H9 (cell line): Measurements from ENCODE around the gene RASIP1. TPM values are rescaled to one million over a fixed set of nuclear protein-coding genes. Genes with fewer than 3 reads are reported as not detected.

Source experiments
- DNase-seq: peaks from one replicate; pipeline ENCODE4 v3.0.0-alpha.2; 2017
- H2AFZ ChIP-seq: one replicate; pipeline ENCODE4 v1.6.1; 2013; ENCODE audit warnings: mild to moderate bottlenecking, low read length, control low read depth, moderate library complexity
- H2AK5ac ChIP-seq: 2 replicates; pipeline ENCODE4 v1.6.1; 2013; ENCODE audit warnings: low read length, control low read depth, mixed read lengths; ENCODE audit not compliant: insufficient read length
- H2BK120ac ChIP-seq: one replicate; pipeline ENCODE4 v1.6.1; 2013; ENCODE audit warnings: low read depth, mild to moderate bottlenecking, low read length, control low read depth, inconsistent platforms; ENCODE audit not compliant: poor library complexity, severe bottlenecking
- H2BK12ac ChIP-seq: 2 replicates; pipeline ENCODE4 v1.6.1; 2013; ENCODE audit warnings: low read length, control low read depth, mixed read lengths, low read depth; ENCODE audit not compliant: insufficient read length
- H2BK15ac ChIP-seq: 2 replicates; pipeline ENCODE4 v1.6.1; 2013; ENCODE audit warnings: low read depth, low read length, control low read depth
- H2BK20ac ChIP-seq: one replicate; pipeline ENCODE4 v1.6.1; 2013; ENCODE audit warnings: low read depth, mild to moderate bottlenecking, low read length, control low read depth, inconsistent platforms; ENCODE audit not compliant: poor library complexity, severe bottlenecking
- H2BK5ac ChIP-seq: 2 replicates; pipeline ENCODE4 v1.6.1; 2013; ENCODE audit warnings: low read length, control low read depth, mixed read lengths; ENCODE audit not compliant: insufficient read length
- H3K14ac ChIP-seq: 2 replicates; pipeline ENCODE4 v1.6.1; 2013; ENCODE audit warnings: low read length, control low read depth; ENCODE audit not compliant: insufficient read depth
- H3K18ac ChIP-seq: 2 replicates; pipeline ENCODE4 v1.6.1; 2013; ENCODE audit warnings: low read depth, mild to moderate bottlenecking, mixed read lengths, low read length, control low read depth; ENCODE audit not compliant: insufficient read length
- H3K23ac ChIP-seq: 2 replicates; pipeline ENCODE4 v1.6.1; 2013; ENCODE audit warnings: low read length, control low read depth, mixed read lengths, low read depth; ENCODE audit not compliant: insufficient read length
- H3K23me2 ChIP-seq: 2 replicates; pipeline ENCODE4 v1.6.1; 2013; ENCODE audit warnings: low read depth, mild to moderate bottlenecking, mixed read lengths, low read length, control low read depth; ENCODE audit not compliant: insufficient read length, poor library complexity, severe bottlenecking
- H3K27ac ChIP-seq: 2 replicates; pipeline ENCODE4 v1.5.1; 2013; ENCODE audit warnings: low read length, control low read depth, mixed read lengths, low read depth; ENCODE audit not compliant: insufficient read length
- H3K27me3 ChIP-seq: 2 replicates; pipeline ENCODE4 v1.6.1; 2013; ENCODE audit warnings: low read length, control low read depth, inconsistent platforms; ENCODE audit not compliant: insufficient read depth
- H3K4ac ChIP-seq: 2 replicates; pipeline ENCODE4 v1.6.1; 2013; ENCODE audit warnings: low read depth, mild to moderate bottlenecking, control low read depth, inconsistent platforms, low read length, moderate library complexity
- H3K4me1 ChIP-seq: 2 replicates; pipeline ENCODE4 v1.6.1; 2013; ENCODE audit warnings: low read length, control low read depth, inconsistent platforms; ENCODE audit not compliant: insufficient read depth
- H3K4me2 ChIP-seq: 2 replicates; pipeline ENCODE4 v1.6.1; 2013; ENCODE audit warnings: low read length, control low read depth, mixed read lengths; ENCODE audit not compliant: insufficient read length, insufficient read depth
- H3K56ac ChIP-seq: 2 replicates; pipeline ENCODE4 v1.6.1; 2013; ENCODE audit warnings: low read depth, mild to moderate bottlenecking, mixed read lengths, low read length, control low read depth; ENCODE audit not compliant: insufficient read length
- H3K79me1 ChIP-seq: 2 replicates; pipeline ENCODE4 v1.6.1; 2013; ENCODE audit warnings: low read depth, mild to moderate bottlenecking, moderate library complexity, low read length, control low read depth, inconsistent platforms; ENCODE audit not compliant: insufficient read depth, poor library complexity, severe bottlenecking
- H3K79me2 ChIP-seq: 2 replicates; pipeline ENCODE4 v1.6.1; 2013; ENCODE audit warnings: low read length, control low read depth, inconsistent platforms; ENCODE audit not compliant: insufficient read depth
- H3K9ac ChIP-seq: 2 replicates; pipeline ENCODE4 v1.6.1; 2013; ENCODE audit warnings: low read length, control low read depth, mixed read lengths; ENCODE audit not compliant: insufficient read length; ENCODE audit errors: extremely low read depth
- H3K9me3 ChIP-seq: one replicate; pipeline ENCODE4 v1.6.1; 2013; ENCODE audit warnings: low read depth, low read length, inconsistent platforms; ENCODE audit not compliant: control insufficient read depth
- H3T11ph ChIP-seq: one replicate; pipeline ENCODE4 v1.6.1; 2013; ENCODE audit warnings: mild to moderate bottlenecking, low read length, control low read depth, inconsistent platforms
- H4K20me1 ChIP-seq: one replicate; pipeline ENCODE4 v1.6.1; 2013; ENCODE audit not compliant: control insufficient read depth, insufficient read length, insufficient read depth
- H4K5ac ChIP-seq: 2 replicates; pipeline ENCODE4 v1.6.1; 2013; ENCODE audit warnings: low read depth, mild to moderate bottlenecking, mixed read lengths, low read length, control low read depth; ENCODE audit not compliant: insufficient read length
- H4K8ac ChIP-seq: replicated peaks from 2 replicates; pipeline ENCODE4 v1.6.1; 2013; ENCODE audit warnings: low read length, control low read depth, mixed read lengths, low read depth; ENCODE audit not compliant: insufficient read length
- H4K91ac ChIP-seq: 2 replicates; pipeline ENCODE4 v1.6.1; 2013; ENCODE audit warnings: low read depth, mild to moderate bottlenecking, moderate library complexity, mixed read lengths, low read length, control low read depth; ENCODE audit not compliant: insufficient read length
- H3K27ac Mint-ChIP-seq, 3 experiments: 2 replicates in 2 of 3; 3 replicates in 1 of 3; pipeline ENCODE4 v1.8.0; 2020 to 2021; ENCODE audit warnings: mixed read lengths in 3 of 3, mild to moderate bottlenecking in 1 of 3, moderate library complexity in 1 of 3
- H3K27me3 Mint-ChIP-seq: 2 replicates; pipeline ENCODE4 v1.8.0; 2021; ENCODE audit warnings: low read depth, mild to moderate bottlenecking, moderate library complexity, mixed read lengths
- H3K36me3 Mint-ChIP-seq, 3 experiments: 2 replicates in 2 of 3; 3 replicates in 1 of 3; pipeline ENCODE4 v1.8.0; 2020 to 2021; ENCODE audit warnings: low read depth in 3 of 3, mixed read lengths in 3 of 3; ENCODE audit not compliant: insufficient read depth in 1 of 3
- H3K4me1 Mint-ChIP-seq, 2 experiments: 2 replicates each; pipeline ENCODE4 v1.8.0; 2020; ENCODE audit warnings: mixed read lengths in 2 of 2
- H3K4me3 Mint-ChIP-seq, 2 experiments: 2 replicates in 1 of 2; 3 replicates in 1 of 2; pipeline ENCODE4 v1.8.0; 2020 to 2021; ENCODE audit warnings: mild to moderate bottlenecking in 2 of 2, mixed read lengths in 2 of 2, moderate library complexity in 1 of 2
- H3K9me3 Mint-ChIP-seq, 2 experiments: 2 replicates in 1 of 2; 3 replicates in 1 of 2; pipeline ENCODE4 v1.8.0; 2020; ENCODE audit warnings: mild to moderate bottlenecking in 2 of 2, mixed read lengths in 2 of 2, moderate library complexity in 1 of 2
- CTCF ChIP-seq: fragments of 200-600 bp; sonication (generic); conservative IDR thresholded peaks from 3 replicates; pipeline ENCODE4 v1.8.0; 2021; ENCODE audit warnings: antibody characterized with exemption, mild to moderate bottlenecking
- WGBS: extraction: QIAGEN DNeasy Blood & Tissue Kit; methylation state at CpG from one replicate; pipeline ENCODE4 v1.1.7; 2013; ENCODE audit warnings: missing lambda C conversion rate, low lambda C conversion rate, mixed read lengths; ENCODE audit not compliant: insufficient read length; ENCODE audit errors: extremely low coverage; 5-methylcytosine and 5-hydroxymethylcytosine counted together
- total RNA-seq: library from RNA; stranded (reverse); gene quantifications from 2 replicates; pipeline ENCODE4 v1.2.1, GENCODE V29; 2021

RASIP1 gene
- total RNA-seq, 1 experiment from 2014 or later = 2.4 TPM

GRCh38 chr19:48755084-48755641 is 14.8 kb upstream of the RASIP1 start, which contains the start of gene FGF21:
Gene FGF21 (plus strand): TSS chr19:48755524. CDS start chr19:48756237, 713 bp downstream.
- peak within 1 kb of the TSS; percentile 65 to 82 (median 81); a peak in 6 of 7 replicates for H3K27ac Mint-ChIP-seq
- Histone ChIP-seq H2BK12ac (peak within 1 kb of the TSS; percentile 67), H3K9ac (no peak within 1 kb of the TSS), H3T11ph (no peak within 1 kb of the TSS), H3K27ac (no peak within 1 kb of the TSS), H3K4me2 (no peak within 1 kb of the TSS), H2AK5ac (peak within 1 kb of the TSS; percentile 91), H3K18ac (peak within 1 kb of the TSS; percentile 80), H3K27me3 (no peaks in the 10 kb centered on the region), H2BK5ac (no peak within 1 kb of the TSS), H4K8ac (peak within 1 kb of the TSS; percentile 2), H4K20me1 (no peaks in the 10 kb centered on the region), H3K4me1 (peaks cover 12% of the 10 kb centered on the region; the same call in 1 of the 2 replicates), H3K79me1 (peaks cover 4% of the 10 kb centered on the region), H2BK15ac (no peak within 1 kb of the TSS), H4K5ac (no peak within 1 kb of the TSS), H2AFZ (no peak within 1 kb of the TSS), H3K56ac (no peak within 1 kb of the TSS), H3K79me2 (peaks cover 4% of the 10 kb centered on the region; the same call in 1 of the 2 replicates), H2BK20ac (peak within 1 kb of the TSS; percentile 65), H3K9me3 (no peaks in the 10 kb centered on the region), H3K14ac (peak within 1 kb of the TSS; percentile 87), H3K23me2 (peaks cover 8% of the 10 kb centered on the region), H3K4ac (peak within 1 kb of the TSS; percentile 48), H3K23ac (no peak within 1 kb of the TSS), H4K91ac (peak within 1 kb of the TSS; percentile 39), H2BK120ac (peak within 1 kb of the TSS; percentile 89)
- peak within 1 kb of the TSS; percentile 3 to 50; a peak in 2 of 5 replicates for H3K4me3 Mint-ChIP-seq
- peaks cover 11 to 13% (median 12%) of the 10 kb centered on the region in 3 experiments; a peak in 6 of 7 replicates for H3K36me3 Mint-ChIP-seq
- peaks cover 34 to 51% of the 10 kb centered on the region in 2 experiments for H3K4me1 Mint-ChIP-seq
- peaks cover 10% of the 10 kb centered on the region for H3K27me3 Mint-ChIP-seq
- no peak for TF ChIP-seq CTCF
- peak; percentile 47 for DNase-seq
- H3K9me3 Mint-ChIP-seq = no peaks in the 10 kb centered on the region; a peak in 1 of 5 replicates
- no CpG with 5 or more reads among the region's 4 CpGs for WGBS
